ENCODE results near the gene ZNF79. TPM values are rescaled to one million over a fixed set of nuclear protein-coding genes. Genes with fewer than 3 reads are reported as not detected.

Gene ZNF79
- total RNA-seq, 1 donor from 2014 or later, result 9.5 TPM

DNA sequence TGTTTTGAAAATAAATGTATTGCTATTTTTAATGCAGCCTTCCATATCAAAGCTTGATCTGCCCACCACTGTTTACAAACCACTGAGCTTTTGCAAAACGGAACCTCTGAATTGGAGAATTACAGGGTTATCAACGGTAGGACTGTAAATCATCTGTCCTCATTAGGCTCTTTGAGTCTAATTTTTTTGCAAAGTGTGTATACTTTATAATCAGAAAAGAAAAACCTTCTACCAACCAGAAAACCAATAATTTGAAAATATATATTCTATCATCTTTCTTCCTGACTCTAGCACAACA, 34.0 kb upstream of the ZNF79 start:
- intact Hi-C loops (cut with DNase I), result no loop called here
- DNase-seq (no peak), ATAC-seq (no peak)
- TF ChIP-seq, protein P1, sequence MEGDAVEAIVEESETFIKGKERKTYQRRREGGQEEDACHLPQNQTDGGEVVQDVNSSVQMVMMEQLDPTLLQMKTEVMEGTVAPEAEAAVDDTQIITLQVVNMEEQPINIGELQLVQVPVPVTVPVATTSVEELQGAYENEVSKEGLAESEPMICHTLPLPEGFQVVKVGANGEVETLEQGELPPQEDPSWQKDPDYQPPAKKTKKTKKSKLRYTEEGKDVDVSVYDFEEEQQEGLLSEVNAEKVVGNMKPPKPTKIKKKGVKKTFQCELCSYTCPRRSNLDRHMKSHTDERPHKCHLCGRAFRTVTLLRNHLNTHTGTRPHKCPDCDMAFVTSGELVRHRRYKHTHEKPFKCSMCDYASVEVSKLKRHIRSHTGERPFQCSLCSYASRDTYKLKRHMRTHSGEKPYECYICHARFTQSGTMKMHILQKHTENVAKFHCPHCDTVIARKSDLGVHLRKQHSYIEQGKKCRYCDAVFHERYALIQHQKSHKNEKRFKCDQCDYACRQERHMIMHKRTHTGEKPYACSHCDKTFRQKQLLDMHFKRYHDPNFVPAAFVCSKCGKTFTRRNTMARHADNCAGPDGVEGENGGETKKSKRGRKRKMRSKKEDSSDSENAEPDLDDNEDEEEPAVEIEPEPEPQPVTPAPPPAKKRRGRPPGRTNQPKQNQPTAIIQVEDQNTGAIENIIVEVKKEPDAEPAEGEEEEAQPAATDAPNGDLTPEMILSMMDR (IDR thresholded peaks at IDR 0.05), result no peak
- Histone ChIP-seq H3K27me3 (ENCODE audit: low read depth) (no peaks in the 10 kb centered on the region), H3K4me3 (no peak overlapping the region), H3K4me1 (peaks cover 10% of the 10 kb centered on the region), H3K27ac (no peak overlapping the region), H3K36me3 (no peaks in the 10 kb centered on the region), H3K9me3 (no peaks in the 10 kb centered on the region)

DNA sequence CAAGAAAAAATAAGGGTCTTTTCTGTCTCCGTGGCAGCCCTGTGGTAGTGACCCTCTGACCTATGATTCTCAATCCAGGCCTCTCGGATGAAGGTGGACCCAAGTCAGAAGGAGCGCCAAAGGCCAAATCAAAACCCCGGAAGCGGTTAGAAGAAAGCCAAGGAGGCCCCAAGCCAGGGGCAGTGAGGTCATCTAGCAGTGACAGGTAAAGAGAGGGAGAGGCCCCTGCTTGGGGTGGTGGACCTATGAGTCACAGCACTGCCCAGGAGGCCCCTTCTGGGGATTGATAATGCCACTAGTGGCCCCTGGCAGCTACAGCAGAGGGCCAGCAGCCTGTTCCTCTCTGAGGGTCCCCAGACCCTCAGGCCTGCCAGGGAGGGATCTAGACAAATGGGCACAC, 33.6 kb upstream of the ZNF79 start:
- TF ChIP-seq, protein P1 (IDR thresholded peaks at IDR 0.05), result no peak
- intact Hi-C loops (cut with DNase I), result no loop called here
- peaks cover 10% of the 10 kb centered on the region for H3K4me1 ChIP-seq
- no peaks in the 10 kb centered on the region for H3K9me3 ChIP-seq
- ATAC-seq (no peak), DNase-seq (no peak)
- H3K27ac ChIP-seq, result no peak overlapping the region
- no peaks in the 10 kb centered on the region for H3K27me3 ChIP-seq (ENCODE audit: low read depth)
- no peaks in the 10 kb centered on the region for H3K36me3 ChIP-seq
- no peak overlapping the region for H3K4me3 ChIP-seq

DNA sequence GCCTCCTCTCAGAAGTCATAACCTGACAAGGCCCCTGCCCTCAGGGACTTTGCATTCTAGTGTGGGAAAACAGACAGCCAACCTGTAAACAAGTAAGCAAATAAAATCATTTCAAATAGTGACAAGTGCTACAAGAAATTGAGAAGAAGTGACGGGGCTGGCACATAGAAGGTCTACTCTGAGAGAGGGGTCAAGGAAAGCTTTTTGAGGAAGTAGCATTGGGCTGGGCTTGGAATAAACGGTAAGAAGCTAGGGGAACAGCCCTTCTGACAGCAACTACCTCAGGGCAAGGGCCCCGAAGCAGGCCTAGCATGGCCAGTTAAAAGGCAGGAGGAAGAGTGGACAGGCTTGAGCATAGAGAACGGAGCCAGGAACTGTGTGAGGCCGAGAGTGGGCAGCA, 32.0 kb upstream of the ZNF79 start:
- ATAC-seq (no peak), DNase-seq (no peak)
- TF ChIP-seq, protein P1 (IDR thresholded peaks at IDR 0.05), result no peak
- H3K27ac ChIP-seq, result no peak overlapping the region
- peaks cover 16% of the 10 kb centered on the region for H3K4me1 ChIP-seq
- no peaks in the 10 kb centered on the region for H3K36me3 ChIP-seq
- H3K9me3 ChIP-seq, result no peaks in the 10 kb centered on the region
- intact Hi-C loops (cut with DNase I), result no loop called here
- H3K27me3 ChIP-seq (ENCODE audit: low read depth), result no peaks in the 10 kb centered on the region
- no peak overlapping the region for H3K4me3 ChIP-seq

DNA sequence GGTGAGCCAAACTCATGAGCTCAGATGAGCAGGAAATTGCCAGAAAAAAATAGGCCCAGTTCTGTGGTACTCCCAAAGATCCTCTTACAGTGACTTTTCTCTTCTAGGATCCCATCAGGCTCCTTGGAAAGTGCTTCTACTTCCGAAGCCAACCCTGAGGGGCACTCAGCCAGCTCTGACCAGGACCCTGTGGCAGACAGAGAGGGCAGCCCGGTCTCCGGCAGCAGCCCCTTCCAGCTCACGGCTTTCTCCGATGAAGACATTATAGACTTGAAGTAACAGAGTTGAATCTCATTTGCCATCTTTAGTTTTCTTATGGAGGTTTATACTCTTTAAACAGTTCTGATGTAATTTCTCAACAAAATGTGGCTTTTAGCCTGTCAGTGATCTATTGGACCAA, 31.2 kb upstream of the ZNF79 start:
- H3K36me3 ChIP-seq, result no peaks in the 10 kb centered on the region
- DNase-seq (no peak), ATAC-seq (no peak)
- no peaks in the 10 kb centered on the region for H3K9me3 ChIP-seq
- no peaks in the 10 kb centered on the region for H3K27me3 ChIP-seq (ENCODE audit: low read depth)
- H3K4me1 ChIP-seq, result peaks cover 18% of the 10 kb centered on the region
- no peak overlapping the region for H3K4me3 ChIP-seq
- TF ChIP-seq, protein P1 (IDR thresholded peaks at IDR 0.05), result no peak
- H3K27ac ChIP-seq, result no peak overlapping the region
- intact Hi-C loops (cut with DNase I), result no loop called here

DNA sequence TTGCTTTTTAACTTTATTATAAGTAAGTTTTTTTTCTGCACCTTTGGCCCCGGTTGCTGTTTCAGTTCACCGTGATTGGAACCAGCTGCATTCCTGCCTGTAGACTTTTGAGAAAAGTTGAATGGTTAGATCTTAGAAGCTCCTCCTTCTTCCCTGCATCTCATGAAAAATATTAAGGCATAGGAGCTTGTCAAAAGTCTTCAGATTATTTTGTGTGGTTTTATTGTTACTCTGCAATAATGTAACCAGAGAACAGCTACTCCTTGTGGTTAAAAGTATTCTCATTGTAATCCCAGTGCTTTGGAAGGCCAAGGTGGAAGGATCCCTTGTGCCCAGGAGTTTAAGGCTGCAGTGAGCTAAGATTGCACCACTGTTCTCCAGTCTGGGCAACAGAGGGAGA, 30.5 kb upstream of the ZNF79 start:
- Histone ChIP-seq H3K4me3 (no peak overlapping the region), H3K4me1 (peaks cover 21% of the 10 kb centered on the region), H3K27ac (no peak overlapping the region), H3K36me3 (no peaks in the 10 kb centered on the region), H3K27me3 (ENCODE audit: low read depth) (no peaks in the 10 kb centered on the region), H3K9me3 (no peaks in the 10 kb centered on the region)
- ATAC-seq, result no peak
- intact Hi-C loops (cut with DNase I), result no loop called here
- DNase-seq, result no peak
- TF ChIP-seq, protein P1 (IDR thresholded peaks at IDR 0.05), result no peak

All from lower lobe of right lung (tissue), 2 donors.